OCI-LY7 (cell line): ENCODE measurements around the gene KYNU.

Experiments
- EZH2phosphoT487 ChIP-seq: fragments of 200-600 bp; sonication (generic); IDR thresholded peaks from 2 replicates; pipeline ENCODE4 v1.6.1; 2018; ENCODE audit warnings: low read depth, borderline replicate concordance, mild to moderate bottlenecking, mixed run types, antibody characterized with exemption, low read length, moderate library complexity, mixed read lengths
- TF ChIP-seq, protein P1 (sequence below): fragments of 200-600 bp; sonication (generic); conservative IDR thresholded peaks from 2 replicates; pipeline ENCODE4 v1.5.1; 2014; ENCODE audit warnings: mild to moderate bottlenecking, antibody characterized with exemption, low read length, moderate library complexity, mixed read lengths

DNA sequence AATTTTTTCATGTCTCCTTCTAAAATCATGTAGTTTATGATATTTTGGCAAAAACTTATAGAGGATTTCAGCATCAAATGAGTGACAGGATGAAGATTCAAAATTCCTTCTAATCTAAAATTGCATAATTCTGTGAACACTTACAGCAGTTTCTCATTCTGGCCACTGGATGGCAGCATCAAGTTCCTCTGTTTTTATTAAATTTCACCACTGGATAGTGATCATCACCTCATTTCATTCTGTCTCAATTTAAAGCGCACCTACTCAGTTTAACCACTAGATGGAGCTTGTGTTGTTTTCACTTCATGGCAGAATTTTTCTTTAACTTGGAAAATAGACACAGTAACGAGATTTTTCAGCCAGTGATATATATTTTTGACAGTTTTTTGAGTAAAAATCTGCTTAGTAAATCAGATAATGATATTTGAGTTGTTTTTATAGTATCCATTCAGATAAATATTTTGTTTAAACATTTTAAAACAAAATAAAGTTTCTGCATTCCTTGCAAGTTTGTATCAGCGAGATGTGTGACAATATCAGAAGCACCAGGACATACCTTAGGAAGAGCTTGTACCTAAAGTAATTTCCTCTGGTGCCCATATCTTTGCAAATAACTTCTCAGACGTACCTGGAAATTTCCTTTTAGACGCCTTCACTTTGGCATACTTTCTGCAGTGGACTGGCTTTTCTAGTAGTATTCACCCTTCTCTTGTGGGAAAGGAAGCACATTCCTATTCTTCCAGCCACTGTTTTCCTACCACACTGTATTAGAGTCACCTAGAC lies 157.0 kb downstream of the KYNU start:
- TF ChIP-seq, protein P1, sequence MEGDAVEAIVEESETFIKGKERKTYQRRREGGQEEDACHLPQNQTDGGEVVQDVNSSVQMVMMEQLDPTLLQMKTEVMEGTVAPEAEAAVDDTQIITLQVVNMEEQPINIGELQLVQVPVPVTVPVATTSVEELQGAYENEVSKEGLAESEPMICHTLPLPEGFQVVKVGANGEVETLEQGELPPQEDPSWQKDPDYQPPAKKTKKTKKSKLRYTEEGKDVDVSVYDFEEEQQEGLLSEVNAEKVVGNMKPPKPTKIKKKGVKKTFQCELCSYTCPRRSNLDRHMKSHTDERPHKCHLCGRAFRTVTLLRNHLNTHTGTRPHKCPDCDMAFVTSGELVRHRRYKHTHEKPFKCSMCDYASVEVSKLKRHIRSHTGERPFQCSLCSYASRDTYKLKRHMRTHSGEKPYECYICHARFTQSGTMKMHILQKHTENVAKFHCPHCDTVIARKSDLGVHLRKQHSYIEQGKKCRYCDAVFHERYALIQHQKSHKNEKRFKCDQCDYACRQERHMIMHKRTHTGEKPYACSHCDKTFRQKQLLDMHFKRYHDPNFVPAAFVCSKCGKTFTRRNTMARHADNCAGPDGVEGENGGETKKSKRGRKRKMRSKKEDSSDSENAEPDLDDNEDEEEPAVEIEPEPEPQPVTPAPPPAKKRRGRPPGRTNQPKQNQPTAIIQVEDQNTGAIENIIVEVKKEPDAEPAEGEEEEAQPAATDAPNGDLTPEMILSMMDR: peak; percentile 100
- TF ChIP-seq EZH2phosphoT487: no peak
